Activated T-cell treated with anti-CD3 and anti-CD28 coated beads, Interleukin-2, amount 50 U/mL, for 1 hour (primary cell): Measurements from ENCODE around the gene LRRC47.

Experiments used
- DNase-seq: peaks from one replicate; pipeline ENCODE4 v3.0.0-alpha.2; 2020

Gene LRRC47

GRCh38 chr1:3796215-3797061, at the start of gene LRRC47:
TSS of gene LRRC47 (minus strand) at chr1:3796498. CDS start at chr1:3796476, 22 bp downstream.
- DNase-seq, result peak; percentile 93

- DNase-seq, result no peak
These were observed 46.6 kb upstream of the LRRC47 start for GRCh38 chr1:3842912-3843311.

GRCh38 chr1:3841491-3841890, 45.2 kb upstream of the LRRC47 start:
- no peak for DNase-seq

GRCh38 chr1:3838788-3839187, 42.5 kb upstream of the LRRC47 start:
- no peak for DNase-seq

- no peak for DNase-seq
These were observed 41.4 kb upstream of the LRRC47 start for GRCh38 chr1:3837685-3838084.

- DNase-seq, result no peak
These were observed 40.9 kb upstream of the LRRC47 start for GRCh38 chr1:3837200-3837599.

- no peak for DNase-seq
These were observed 40.1 kb upstream of the LRRC47 start for GRCh38 chr1:3836421-3836820.

- DNase-seq, result no peak
These were observed 38.4 kb upstream of the LRRC47 start for GRCh38 chr1:3834701-3835100.

- no peak for DNase-seq
These were observed 35.4 kb upstream of the LRRC47 start for GRCh38 chr1:3831689-3832088.

GRCh38 chr1:3828391-3828790, 32.1 kb upstream of the LRRC47 start:
- DNase-seq, result no peak

GRCh38 chr1:3827813-3828307, 31.6 kb upstream of the LRRC47 start:
- DNase-seq, result no peak

- DNase-seq, result no peak
These were observed 29.1 kb upstream of the LRRC47 start for GRCh38 chr1:3825356-3825755.

- DNase-seq, result no peak
These were observed 28.4 kb upstream of the LRRC47 start for GRCh38 chr1:3824650-3825049.

- no peak for DNase-seq
These were observed 26.1 kb upstream of the LRRC47 start for GRCh38 chr1:3822421-3822820.

GRCh38 chr1:3821908-3822307, 25.6 kb upstream of the LRRC47 start:
- no peak for DNase-seq

- DNase-seq, result no peak
These were observed 25.1 kb upstream of the LRRC47 start for GRCh38 chr1:3821447-3821846.

- DNase-seq, result no peak
These were observed 24.7 kb upstream of the LRRC47 start for GRCh38 chr1:3821004-3821403.

- no peak for DNase-seq
These were observed 24.0 kb upstream of the LRRC47 start for GRCh38 chr1:3820316-3820715.

GRCh38 chr1:3819771-3820200, 23.5 kb upstream of the LRRC47 start:
- no peak for DNase-seq

GRCh38 chr1:3817821-3818597, 21.7 kb upstream of the LRRC47 start:
- DNase-seq, result no peak

- DNase-seq, result no peak
These were observed 20.9 kb upstream of the LRRC47 start for GRCh38 chr1:3817138-3817740.

GRCh38 chr1:3816331-3817137, 20.2 kb upstream of the LRRC47 start:
- no peak for DNase-seq
